ENCODE measurements around the gene NNT. TPM values are rescaled to one million over a fixed set of nuclear protein-coding genes. Genes with fewer than 3 reads are reported as not detected.
"Not testable (repeated sequence)": the region's sequence is repeated elsewhere in the genome, so short reads cannot be mapped to it uniquely, and the experiment has no call there.

NNT gene
- total RNA-seq, 2 donors from 2014 or later = 25.1 to 30.1 TPM

- Histone ChIP-seq H3K27me3 (no peaks in the 10 kb centered on the region), H3K36me3 (replicated peaks in 1 of 2; ENCODE audit: insufficient read depth in 1 of 2, low read depth in 2 of 2) (no peaks in the 10 kb centered on the region), H3K4me3 (no peak overlapping the region), H3K4me1 (no peaks in the 10 kb centered on the region), H3K9me3 (no peaks in the 10 kb centered on the region), H3K27ac (no peak overlapping the region)
- ATAC-seq = no peak
- intact Hi-C loops (cut with DNase I) = no loop called here
- no peak for TF ChIP-seq POLR2A (IDR thresholded peaks at IDR 0.05)
- no peak for TF ChIP-seq CTCF (IDR thresholded peaks at IDR 0.05)
- DNase-seq = no peak
Measured at GRCh38 chr5:43592363-43592762, 10.6 kb upstream of the NNT start.

GRCh38 chr5:43598927-43599326 lies 4.1 kb upstream of the NNT start:
- DNase-seq; H3K36me3 ChIP-seq (replicated peaks in 1 of 2; ENCODE audit: insufficient read depth in 1 of 2, low read depth in 2 of 2); H3K27ac ChIP-seq; H3K4me3 ChIP-seq; intact Hi-C loops (cut with DNase I); ATAC-seq; H3K27me3 ChIP-seq; H3K9me3 ChIP-seq: not testable (repeated sequence)
- H3K4me1 ChIP-seq = peaks cover 11% of the 10 kb centered on the region
- 100% methylated on average over 1 of the region's 1 CpG for WGBS, 2 donors

GRCh38 chr5:43601454-43602260 lies 1.3 kb upstream of the NNT start:
- intact Hi-C loops (cut with DNase I) = no loop called here
- H3K27ac ChIP-seq = peak overlapping the region in 3 of 4 donors; percentile 87 to 93 (median 89)

GRCh38 chr5:43603344-43604217 lies 601 bp downstream of the NNT start:
- no peak for TF ChIP-seq CTCF (IDR thresholded peaks at IDR 0.05)
- peak; percentile 64 to 87 (median 85) for TF ChIP-seq POLR2A (IDR thresholded peaks at IDR 0.05)
- ATAC-seq (peak; percentile 85), DNase-seq (peak; percentile 81 to 88 (median 86))
- Histone ChIP-seq H3K27me3 (no peaks in the 10 kb centered on the region), H3K27ac (peak overlapping the region; percentile 71 to 93 (median 88)), H3K36me3 (replicated peaks in 1 of 2; ENCODE audit: insufficient read depth in 1 of 2, low read depth in 2 of 2) (no peaks in the 10 kb centered on the region), H3K4me1 (peaks cover 21% of the 10 kb centered on the region), H3K9me3 (no peaks in the 10 kb centered on the region), H3K4me3 (peak overlapping the region; percentile 51 to 63)
- intact Hi-C loops (cut with DNase I) = no loop called here
- 0 to 2% methylated on average over 29 to 45 of the region's 49 CpGs for WGBS, 2 donors

More at GRCh38 chr5:43601454-43602260, 1.3 kb upstream of the NNT start:
- Histone ChIP-seq H3K4me3 (no peak overlapping the region), H3K9me3 (no peaks in the 10 kb centered on the region), H3K36me3 (replicated peaks in 1 of 2; ENCODE audit: insufficient read depth in 1 of 2, low read depth in 2 of 2) (no peaks in the 10 kb centered on the region), H3K4me1 (peaks cover 21% of the 10 kb centered on the region), H3K27me3 (no peaks in the 10 kb centered on the region)
- WGBS, 2 donors = 36 to 43% methylated on average over 8 of the region's 8 CpGs
- no peak for TF ChIP-seq CTCF (IDR thresholded peaks at IDR 0.05)
- TF ChIP-seq POLR2A (IDR thresholded peaks at IDR 0.05) = no peak
- DNase-seq (no peak), ATAC-seq (no peak)

GRCh38 chr5:43604699-43605098 lies 1.7 kb downstream of the NNT start:
- no peaks in the 10 kb centered on the region for H3K9me3 ChIP-seq
- intact Hi-C loops (cut with DNase I) = no loop called here
- H3K27ac ChIP-seq = peak overlapping the region in 3 of 4 donors; percentile 87 to 93 (median 89)
- TF ChIP-seq CTCF (IDR thresholded peaks at IDR 0.05) = no peak
- TF ChIP-seq POLR2A (IDR thresholded peaks at IDR 0.05) = no peak
- H3K36me3 ChIP-seq (replicated peaks in 1 of 2; ENCODE audit: insufficient read depth in 1 of 2, low read depth in 2 of 2) = no peaks in the 10 kb centered on the region
- WGBS, 2 donors = 51 to 67% methylated on average over 4 of the region's 4 CpGs
- no peak overlapping the region for H3K4me3 ChIP-seq
- ATAC-seq = no peak
- no peaks in the 10 kb centered on the region for H3K27me3 ChIP-seq
- peaks cover 21% of the 10 kb centered on the region for H3K4me1 ChIP-seq
- no peak for DNase-seq
